Measurements from ENCODE around the gene KLRB1. TPM values are rescaled to one million over a fixed set of nuclear protein-coding genes. Genes with fewer than 3 reads are reported as not detected.
"Not testable (repeated sequence)": the region's sequence is repeated elsewhere in the genome, so short reads cannot be mapped to it uniquely, and the experiment has no call there.

The KLRB1 gene
- total and polyA plus RNA-seq, 9 donors = 0.23 to 0.95 (median 0.49) TPM

DNA sequence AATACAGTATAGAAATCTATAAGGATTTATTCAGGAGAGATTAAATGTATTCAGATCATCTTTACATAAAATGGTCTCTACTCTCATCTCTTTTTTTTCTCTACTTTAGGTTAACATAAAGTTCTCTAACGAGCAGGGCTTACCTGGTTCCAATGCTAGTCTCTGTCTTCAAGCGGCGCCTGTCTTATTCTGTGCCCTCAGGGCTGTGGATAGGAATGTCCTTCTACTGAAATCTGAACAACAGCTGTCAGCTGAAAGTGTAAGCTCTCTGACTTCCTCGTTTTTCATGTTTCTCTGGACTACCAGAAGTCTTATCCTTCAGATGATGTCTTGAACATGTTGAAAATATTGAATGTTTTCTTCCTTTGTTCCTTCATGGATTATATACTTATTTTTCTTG, 62.2 kb downstream of the KLRB1 start:
- H3K36me3 ChIP-seq (ENCODE audit: control insufficient read depth, insufficient read depth, low read length); H3K4me1 ChIP-seq (ENCODE audit: control insufficient read depth, insufficient read depth, low read length); H3K27me3 ChIP-seq (ENCODE audit: control insufficient read depth, insufficient read depth, low read length); H3K4me3 ChIP-seq (ENCODE audit: low read length); H3K27ac ChIP-seq (ENCODE audit: low read length); H3K9me3 ChIP-seq (replicated peaks; ENCODE audit: control insufficient read depth, low read depth, low read length); DNase-seq: not testable (repeated sequence)
- no CpG with 5 or more reads among the region's 4 CpGs for WGBS (ENCODE audit: insufficient coverage)

Other genes with a start within 250 kb of the KLRB1 start
- 8.5 TPM for gene CLEC2D, start 61.8 kb upstream of the KLRB1 start, total RNA-seq
- 10 to 100 TPM in 1 of 8 donors, 1 to 10 TPM in 7; 3.9 to 11.4 (median 5.8) TPM for gene CLEC2D, start 61.8 kb upstream of the KLRB1 start, polyA plus RNA-seq (ENCODE audit: insufficient read depth in 1 of 8, insufficient read length in 8 of 8, low replicate concordance in 1 of 8)
- gene CLECL1, start 125.2 kb upstream of the KLRB1 start, total RNA-seq = 0.18 TPM
- gene CLECL1, start 125.2 kb upstream of the KLRB1 start, polyA plus RNA-seq (ENCODE audit: insufficient read depth in 1 of 8, insufficient read length in 8 of 8, low replicate concordance in 1 of 8) = under 1 TPM in 2 of 8 donors, not detected in 6; 0.26 to 0.35 TPM
- 0.93 TPM for gene CD69, start 153.0 kb upstream of the KLRB1 start, total RNA-seq
- gene CD69, start 153.0 kb upstream of the KLRB1 start, polyA plus RNA-seq (ENCODE audit: insufficient read depth in 1 of 8, insufficient read length in 8 of 8, low replicate concordance in 1 of 8) = 1 to 10 TPM in 2 of 8 donors, under 1 TPM in 6; 0.34 to 1.8 (median 0.73) TPM
- 0.18 TPM for gene KLRF1, start 219.6 kb upstream of the KLRB1 start, total RNA-seq
- gene KLRF1, start 219.6 kb upstream of the KLRB1 start, polyA plus RNA-seq (ENCODE audit: insufficient read depth in 1 of 8, insufficient read length in 8 of 8, low replicate concordance in 1 of 8) = under 1 TPM in 6 of 8 donors, not detected in 2; 0.17 to 0.38 (median 0.28) TPM